ENCODE measurements around the gene CDH4.

The CDH4 gene

DNA sequence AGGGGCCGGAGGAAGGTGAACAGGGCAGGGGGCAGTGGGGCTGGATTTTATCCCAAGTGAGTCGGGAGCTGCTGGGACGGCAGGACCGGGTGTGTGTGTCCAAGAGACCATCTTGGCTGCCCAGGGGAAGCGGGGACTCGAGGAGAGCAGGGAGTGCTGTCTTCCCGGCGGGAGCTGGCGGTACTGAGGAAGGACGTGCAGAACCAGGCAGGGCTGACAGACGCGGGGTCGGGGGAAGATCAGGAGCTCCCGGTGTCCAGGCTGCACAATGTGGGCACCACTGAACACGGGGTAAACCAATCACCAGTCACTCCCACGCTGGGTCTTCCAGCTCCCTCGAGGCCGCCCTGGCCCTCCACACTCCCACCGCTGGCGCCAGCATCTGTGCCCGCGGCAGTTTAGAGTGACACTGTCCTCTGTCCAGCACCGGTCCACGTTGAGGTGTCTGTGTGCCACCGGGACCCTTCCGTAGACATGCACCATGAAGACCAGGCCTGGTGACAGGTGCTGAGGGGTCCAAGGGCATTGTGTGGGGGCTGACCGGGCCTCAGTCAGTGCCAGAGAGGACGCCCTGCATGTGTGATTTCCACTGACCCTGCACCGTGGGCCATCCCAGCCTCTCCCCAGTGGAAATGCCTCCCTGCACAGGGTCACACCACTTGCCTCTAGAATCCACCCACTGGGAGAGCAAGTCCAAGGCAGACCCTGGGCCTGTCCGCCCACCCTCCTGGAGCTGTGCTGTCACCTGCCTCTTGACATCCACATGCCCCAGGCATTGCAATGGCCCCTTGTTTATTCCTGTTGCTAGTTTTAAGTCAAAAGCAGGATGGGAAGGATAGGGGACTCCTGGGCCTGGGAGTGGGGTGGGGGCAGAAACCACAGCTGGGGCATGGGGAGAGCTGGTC, 411.7 kb downstream of the CDH4 start:
- DNase-seq, result no peak

DNA sequence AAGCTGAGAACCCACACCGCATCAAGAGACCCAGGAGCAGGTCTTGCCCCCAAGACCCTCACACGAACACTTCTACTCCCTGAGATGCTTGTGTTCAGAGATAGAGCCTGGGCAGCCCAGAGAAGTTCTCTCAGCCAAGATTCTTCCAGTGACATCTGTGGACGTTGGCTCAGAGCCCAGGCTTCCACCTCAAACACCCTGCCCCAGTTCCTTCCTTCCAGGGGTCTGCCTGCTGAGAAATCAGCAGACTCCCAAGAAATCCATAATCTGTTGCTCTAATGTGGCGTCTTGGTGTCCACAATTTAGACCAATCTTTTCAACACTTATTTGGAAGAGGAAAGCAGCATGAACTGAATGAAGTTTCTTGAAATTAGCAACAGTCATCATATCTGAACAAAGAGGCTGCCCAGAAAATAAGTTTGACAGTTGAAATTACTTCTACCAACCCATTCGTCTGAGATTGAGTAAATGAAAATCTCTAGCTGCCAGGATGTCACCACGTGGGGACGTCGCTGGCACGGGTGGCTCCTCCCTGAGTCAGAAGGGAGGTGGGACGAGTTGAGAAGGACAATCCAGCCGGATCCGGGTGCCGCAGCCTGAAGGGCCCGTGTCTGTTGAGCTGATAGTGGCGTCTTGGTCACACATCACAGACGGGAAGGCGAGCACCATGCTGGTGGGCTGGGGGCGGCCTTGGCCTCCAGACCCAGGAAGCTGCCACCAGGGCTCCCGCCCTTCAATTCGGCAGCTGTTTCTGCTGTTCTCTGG, 412.7 kb downstream of the CDH4 start:
- DNase-seq, result no peak

DNA sequence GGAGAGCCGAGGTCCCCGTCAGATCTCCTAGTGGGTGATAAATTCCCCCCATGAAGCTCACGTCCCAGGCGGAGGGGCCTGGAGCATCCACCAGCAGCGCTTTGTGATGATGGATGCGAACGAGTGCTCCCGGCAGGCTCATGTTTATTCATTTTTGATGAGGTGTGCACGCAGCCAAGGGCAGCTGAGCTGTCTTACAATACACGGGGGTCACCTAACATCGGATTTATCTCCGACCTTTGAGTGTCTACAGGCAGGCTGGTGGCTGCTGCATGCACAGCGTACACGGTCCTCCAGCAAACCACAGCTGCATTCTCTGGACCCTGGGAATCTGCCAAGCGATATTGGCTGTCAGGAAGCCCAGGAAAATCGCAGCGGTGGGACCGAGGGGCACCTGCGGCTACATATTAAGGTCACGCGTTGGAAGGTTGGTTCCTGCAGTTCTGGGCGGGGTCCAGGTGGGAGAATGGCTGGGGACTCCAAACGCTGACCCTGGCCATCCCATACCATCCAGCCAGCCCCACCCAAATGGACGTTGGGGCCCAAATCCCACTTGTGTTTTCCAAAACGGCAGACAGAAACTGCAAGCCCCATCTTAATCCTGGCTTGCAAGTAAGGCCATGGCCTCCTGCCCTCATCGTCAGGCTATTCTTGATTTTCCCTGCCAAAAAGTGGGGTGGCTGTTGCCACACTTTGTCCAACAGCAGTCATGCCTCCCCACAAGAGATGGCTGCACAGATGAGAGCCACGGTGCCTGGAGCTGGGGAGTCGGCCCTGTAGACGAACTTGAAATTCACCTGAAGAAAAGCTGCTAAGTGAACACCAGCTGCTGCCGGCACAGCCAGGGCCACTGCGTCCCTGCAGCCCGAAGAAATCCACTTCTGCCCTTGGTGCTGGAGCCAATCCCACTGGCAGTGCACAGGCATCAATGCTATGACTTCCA, 413.7 kb downstream of the CDH4 start:
- no peak for DNase-seq

DNA sequence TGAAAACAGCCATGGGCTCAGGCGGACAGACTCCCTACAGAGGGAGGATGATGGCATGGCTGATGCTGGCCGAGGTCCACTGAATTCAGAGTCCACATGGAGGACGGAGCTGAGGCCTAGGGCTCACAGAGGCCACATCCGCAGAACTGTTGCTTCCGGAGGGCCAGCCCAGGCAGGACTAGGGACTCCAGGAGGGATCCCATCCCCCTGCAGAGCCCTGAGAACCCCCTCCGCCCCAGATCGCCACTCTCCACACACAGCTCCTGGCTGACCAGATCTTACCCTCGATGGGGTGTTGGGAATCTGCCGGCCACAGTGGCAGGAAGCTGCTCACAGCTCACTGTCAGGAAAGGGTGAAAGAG, 414.4 kb downstream of the CDH4 start:
- no peak for DNase-seq

DNA sequence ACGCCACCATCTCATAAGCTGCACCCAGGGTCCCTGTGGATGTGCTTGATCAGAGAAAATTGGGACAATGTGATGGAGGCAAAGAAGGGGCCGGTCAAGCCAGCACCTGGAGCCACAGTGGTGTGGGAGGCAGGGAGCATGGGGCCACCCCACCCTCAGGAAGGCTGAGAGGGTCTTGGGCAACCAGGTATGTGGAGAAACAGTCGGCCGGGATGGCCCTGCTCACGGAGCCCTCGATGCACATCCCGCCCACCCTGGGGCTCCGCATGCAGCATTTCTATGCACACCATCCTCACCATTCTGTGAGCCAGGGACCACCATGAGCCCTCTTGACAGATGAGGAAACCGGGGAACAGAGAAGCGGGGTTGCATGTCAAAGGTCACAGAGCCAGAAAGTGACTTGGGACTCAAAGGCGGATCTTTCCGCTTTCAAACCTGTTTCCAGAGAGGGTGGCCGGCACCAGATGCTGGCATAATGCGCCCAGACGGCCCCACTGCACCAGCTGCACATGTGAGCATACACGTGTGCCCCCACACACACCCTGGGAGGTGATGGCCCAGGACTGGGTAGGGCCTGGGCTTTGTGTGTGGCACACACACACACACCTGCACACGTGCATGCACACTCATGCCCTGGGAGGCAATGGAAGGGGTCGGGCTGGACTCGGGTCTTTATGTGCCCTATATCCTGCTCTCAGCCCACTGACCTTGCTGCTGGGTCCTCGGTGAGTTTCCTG, 415.2 kb downstream of the CDH4 start:
- DNase-seq, result no peak

DNA sequence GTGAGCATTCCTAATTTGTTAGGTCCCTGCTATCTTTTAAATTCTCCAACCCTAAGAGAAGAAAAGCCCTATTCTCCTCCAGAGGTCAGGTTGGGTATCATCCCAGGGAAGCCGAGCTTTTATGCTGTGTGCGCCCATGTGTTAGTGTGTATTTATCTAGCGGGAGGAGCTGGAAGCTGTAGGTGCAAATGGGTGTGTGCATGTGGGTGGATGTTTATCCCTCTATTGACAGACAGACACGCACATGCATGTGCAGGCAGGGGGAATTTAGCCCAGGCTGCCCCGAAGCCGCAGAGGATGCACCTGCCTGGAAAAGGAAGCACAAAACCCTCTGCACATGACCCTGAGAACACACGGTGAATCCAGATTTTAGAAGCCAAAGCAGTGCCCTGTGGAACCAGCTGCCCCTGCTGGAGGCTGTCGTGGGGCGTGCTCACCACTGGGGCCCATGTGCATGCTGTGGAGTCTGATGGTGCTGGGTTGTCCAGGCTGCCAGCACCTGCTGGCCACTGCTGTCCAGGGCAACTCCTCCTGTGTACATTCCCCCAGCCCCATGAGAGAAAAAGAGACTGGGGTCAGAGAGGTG, 416.1 kb downstream of the CDH4 start:
- no peak for DNase-seq

DNA sequence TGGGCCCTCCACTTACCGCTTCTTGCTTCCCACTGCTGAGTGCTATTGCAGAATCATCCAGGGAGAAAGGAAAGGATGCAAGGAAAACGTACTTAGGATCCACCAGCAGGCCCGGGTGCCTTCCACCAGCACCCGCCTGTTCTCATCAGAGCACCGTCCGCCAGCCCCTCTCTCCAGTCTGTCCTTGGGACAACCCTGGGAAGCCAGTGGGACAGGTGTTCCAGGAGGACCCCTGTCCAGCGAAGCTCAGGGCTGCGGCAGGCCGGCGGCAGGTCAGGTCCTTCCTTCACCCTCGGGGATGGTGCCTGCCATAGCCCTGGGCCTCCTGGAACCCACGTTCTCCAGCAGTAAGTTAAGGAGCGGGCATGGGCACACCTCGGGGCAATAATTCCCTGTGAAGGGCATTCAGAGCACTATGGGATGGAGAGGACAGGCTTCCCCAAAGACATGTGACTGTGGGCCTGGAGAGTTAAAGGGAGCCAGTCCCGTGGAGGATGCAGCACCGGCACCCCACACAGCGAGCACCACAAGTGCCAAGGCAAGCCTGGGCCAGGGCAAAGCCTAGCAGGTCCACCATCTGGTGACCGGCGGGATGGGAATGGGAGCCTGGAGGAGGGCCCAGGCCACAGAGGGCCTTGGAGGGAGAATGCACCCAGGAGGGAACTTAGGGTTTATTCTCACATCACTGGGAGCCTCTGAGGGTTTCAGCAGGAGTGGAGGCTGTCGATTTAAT, 416.9 kb downstream of the CDH4 start:
- no peak for DNase-seq

DNA sequence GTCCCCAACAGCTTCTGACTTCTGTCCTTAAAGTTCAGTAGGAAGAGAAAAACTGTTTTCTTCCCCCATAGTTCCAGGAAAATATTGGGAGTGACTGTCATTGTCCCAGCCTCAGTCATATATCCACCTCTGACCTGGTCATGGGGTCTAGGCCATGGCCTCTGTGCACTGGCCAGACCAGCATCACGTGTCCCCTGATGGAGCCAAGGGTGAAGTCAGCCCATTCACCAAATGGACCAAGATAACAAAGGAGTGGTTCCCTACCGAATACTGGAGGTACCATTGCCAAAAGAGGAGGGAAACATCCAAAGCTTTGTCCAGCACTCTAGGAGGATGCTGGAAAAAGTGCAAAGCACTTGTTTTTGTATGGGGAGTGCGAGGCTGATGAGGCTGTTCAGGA, 418.2 kb downstream of the CDH4 start:
- no peak for DNase-seq

DNA sequence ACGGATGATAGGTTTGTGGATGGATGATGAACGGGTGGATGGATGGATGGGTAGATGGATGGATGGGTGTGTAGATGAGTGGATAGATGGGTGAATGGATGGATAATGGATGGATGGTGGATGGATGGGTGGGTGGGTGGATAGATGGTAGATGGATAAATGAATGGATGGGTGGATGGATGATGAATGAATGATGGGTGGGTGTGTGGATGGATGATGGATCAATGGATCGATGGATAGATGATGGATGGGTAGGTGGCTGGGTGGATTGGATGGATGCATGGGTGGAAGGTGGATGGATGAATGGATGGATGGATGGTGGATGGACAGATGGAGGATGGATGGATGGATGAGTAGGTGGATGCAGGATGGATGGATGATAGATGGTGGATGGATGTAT, 419.5 kb downstream of the CDH4 start:
- DNase-seq, result no peak

DNA sequence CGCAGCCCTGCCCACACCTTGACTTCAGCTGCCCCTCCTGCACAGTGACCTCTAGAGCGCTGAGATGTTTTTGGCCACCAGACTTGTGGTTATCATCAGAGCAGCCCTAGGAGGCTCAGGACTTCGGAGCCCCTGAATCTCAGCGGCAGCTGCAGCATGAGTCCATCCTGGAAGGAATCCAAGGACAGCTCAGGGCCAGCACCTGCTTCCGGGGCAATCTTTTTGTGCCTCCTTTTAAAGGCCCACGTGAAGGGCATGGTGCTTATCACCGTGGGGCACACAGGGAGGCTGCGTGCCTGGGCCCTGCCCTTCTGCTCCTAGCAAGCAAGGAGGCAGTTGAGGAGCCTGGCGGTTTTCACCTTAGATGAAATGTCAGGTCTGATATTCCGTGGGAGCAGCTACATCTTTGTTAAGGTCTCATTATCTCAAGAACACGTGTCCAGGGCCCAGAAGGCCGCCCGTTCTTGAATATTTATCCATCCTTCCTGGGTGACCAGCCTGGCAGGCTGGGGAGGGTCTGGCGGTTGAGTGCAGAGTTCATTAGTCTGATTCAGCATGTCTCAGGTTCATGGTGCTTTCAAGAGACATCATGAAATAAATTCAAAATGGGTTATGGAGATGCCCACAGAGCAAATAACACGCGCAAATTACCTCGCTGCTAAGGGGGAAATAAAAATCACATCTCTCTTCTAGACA, 421.2 kb downstream of the CDH4 start:
- no peak for DNase-seq

DNA sequence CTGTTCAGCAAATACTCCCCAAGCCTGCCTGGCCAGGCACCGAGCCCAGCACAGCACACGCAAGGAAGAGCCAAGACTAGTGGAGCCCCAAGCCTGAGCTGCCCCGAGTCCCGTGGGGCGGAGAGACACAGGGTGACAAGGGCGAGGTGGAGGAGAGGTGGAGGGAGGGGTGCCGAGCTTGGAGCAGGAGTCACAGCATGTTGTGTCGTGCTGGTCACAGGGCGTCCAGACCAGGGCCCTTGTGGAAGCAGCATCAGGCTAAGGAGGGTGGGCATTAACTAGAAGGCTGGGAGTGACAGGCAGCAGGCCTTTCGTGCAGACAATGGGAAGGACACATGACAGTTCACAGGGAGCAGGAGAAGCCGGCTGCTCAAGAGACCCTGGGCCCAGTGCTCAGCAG, 422.1 kb downstream of the CDH4 start:
- no peak for DNase-seq

DNA sequence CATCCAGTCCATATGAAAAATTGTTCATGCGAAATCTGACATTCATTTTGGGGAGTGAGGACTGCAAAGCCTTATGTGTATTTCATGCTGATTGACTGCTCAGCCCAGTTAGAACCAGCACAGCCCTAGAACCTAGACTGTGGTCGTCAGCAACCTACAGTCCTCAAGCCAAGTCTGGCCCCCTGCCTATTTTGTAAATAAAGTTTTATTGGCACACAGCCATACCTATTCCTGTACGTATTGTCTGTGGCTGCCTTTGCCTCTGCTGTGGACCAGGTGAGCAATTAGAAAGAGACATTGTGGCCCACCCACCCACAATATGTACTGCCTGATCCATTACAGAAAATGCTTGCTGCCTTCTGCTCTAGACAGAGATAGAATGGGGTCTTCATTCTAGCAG, 422.6 kb downstream of the CDH4 start:
- no peak for DNase-seq

DNA sequence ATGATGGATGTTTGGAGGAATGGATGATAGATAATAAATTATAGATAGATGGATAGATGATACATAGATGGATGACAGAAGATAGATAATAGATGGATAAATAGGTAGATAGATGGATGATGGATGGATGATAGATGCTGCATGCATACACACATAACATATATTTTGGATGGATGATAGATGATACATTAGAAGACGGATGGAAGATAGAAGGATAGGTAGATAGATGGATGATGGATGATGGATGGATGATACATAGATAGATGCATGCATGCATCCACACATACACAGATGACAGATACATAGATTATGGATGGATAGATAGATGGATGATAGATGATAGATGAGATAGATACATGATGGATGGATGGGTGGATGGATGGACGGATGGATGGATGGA, 425.9 kb downstream of the CDH4 start:
- DNase-seq, result no peak

DNA sequence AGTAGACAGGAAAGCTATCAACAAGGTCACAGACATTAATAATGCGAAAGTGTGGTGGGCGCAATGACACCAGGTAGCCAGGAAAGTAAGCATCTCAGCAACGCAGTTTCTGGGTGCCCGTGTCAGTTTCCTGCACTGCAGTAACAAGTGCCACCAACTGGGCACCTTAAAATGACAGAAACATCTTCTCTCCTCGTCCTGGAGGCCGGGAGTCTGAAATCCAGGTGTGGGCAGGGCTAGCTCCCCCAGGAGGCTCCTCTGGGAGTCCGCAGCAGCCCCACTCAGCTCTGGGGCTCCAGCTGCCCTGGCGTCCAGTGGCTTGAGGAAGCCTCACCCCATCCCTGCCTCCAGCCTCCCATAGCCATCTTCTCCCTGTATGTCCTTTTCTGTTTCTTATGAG, 426.4 kb downstream of the CDH4 start:
- DNase-seq, result no peak

DNA sequence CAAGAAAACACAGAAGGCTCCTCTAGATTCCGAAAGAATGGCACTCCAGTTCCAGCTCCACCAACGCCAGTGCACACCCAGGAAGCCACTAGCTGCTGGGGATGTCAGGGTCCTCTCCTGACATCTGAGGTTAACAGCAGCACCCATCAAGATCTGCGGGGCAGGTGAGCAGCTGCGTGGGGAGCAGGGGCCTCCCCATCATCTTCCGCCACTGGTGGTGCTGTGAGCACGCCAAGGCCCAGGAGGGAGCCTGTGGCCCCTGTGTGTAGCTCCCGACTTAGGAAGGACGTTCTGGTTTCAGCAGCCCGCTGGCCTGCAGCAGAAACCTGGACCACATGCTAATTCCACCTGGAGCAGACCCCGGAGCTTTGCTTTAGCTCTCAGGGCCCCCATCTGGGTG, 427.4 kb downstream of the CDH4 start:
- no peak for DNase-seq

DNA sequence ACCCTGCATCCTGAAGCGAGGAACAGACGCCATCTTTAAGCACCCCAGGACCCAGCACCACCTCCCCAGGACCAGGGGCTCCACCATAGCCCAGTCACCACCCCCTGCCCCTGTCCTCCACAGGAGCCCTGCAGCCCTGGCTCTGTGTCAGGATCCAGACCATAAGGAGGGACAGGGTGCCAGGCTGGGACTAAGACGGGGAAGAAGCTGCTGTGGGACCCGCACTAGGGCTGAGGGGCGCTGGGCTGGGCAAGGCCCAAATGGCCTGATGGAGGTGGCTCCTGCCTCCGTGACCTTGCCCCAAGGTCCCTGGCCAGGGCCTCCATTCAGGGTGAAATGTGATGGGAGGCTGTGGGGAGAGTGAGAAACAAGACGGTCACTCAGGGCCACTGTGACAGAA, 428.0 kb downstream of the CDH4 start:
- no peak for DNase-seq

DNA sequence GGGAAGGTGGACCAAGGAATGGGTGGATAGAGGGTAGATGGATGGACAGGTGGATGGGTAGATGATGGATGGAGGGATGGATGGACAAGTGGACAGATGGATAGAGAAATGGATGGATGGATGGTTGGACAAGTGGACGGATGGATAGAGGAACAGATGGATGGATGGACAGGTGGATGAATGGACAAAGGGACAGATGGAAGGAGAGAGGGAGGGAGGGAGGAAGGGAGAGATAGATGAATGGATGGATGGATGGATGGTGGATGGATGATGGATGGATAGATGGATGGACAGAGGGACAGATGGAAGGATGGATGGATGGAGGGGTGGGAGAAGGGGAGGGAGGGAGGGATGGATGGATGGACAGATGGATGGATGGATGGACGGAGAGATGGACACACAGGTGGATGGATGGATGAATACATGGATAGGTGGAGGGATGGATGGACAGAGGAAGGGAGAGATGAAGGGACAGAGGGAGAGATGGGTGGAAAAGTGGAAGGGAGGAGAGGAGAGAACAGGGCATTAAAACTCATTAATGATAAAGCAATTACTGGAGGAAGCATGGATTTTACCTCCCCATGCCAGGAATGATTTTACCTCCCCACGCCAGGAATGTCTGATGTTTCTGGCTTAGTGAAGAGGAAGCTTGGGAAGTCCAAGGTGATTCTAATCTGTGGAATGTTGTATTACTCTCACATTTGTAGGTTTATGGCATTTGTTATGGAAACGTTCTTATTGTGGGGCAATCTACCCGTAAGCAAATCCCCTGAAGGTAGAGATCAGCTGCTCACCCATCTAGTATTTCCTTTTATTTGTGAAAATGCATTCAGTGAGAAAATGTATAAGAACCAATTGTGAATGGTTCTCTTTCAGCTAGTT, 430.3 kb downstream of the CDH4 start:
- no peak for DNase-seq

DNA sequence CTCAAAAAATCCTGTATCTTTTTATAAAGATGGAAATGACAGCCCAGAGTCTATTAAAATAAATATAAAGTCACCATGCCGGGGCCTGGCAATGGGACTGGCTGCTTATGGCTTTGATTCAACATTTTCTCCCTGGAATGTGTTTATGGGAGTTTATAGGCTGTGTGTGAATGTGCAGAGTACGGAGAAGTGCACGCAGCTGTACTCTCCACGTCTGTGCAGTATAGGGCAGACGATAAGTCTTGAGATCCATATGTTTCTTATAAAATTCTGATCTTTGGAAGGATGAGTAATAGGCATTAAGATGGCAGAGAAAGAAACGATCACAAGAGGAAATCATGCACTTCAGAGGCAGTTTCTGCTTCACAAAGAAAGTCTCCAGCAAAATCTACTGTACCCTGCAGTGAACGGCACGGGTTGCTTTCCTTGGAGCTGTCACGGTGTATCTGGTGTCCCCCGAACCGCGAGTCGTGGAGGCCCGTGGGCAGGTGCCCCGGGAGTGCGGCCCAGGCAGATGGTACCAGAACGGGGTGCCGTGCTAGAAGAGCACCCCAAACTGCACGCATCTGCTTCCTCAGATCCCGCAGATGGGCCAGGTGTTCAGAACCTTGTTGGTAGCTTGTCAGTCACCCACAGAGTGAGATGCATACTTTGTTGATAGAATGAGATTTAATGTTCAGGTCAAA, 431.1 kb downstream of the CDH4 start:
- DNase-seq, result no peak

DNA sequence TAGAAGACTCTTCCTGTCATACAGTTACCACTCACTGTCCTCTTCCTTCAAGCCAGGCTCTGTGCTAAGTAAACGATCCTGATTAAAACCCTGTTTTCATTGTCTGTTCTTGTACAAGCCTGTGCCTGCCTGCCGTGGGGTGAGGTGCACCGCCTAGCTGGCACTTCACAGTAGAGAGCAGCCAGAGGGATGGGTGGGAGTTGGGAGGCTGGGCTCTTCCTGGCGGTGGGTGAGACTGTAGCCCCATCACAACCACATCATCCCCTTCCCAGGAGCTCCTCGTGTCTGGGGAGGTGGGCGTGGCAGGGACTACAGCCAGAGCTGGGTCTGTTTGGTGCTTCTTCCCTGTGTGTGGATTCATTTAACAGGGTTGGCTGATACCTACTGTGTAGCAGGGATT, 431.7 kb downstream of the CDH4 start:
- no peak for DNase-seq

Measured in NCI-H510A treated with DMSO at 0.1 percent for 48 hours (cell line).